ENCODE measurements around the gene DOCK11.

Gene DOCK11

GRCh38 chrX:118655561-118656246 lies 160.1 kb downstream of the DOCK11 start:
- Histone ChIP-seq H3K4me1 (ENCODE audit: control extremely low read depth in 1 of 4, control insufficient read depth in 4 of 4, insufficient read depth in 4 of 4, low read length in 3 of 4) (no peaks in the 10 kb centered on the region), H3K36me3 (ENCODE audit: control insufficient read depth in 4 of 4, insufficient read depth in 4 of 4, low read length in 3 of 4) (peaks cover 8 to 56% (median 19%) of the 10 kb centered on the region in 4 experiments), H3K4me3 (ENCODE audit: control insufficient read depth in 1 of 7, extremely low read depth in 1 of 7, insufficient read depth in 4 of 7, low read depth in 2 of 7, low read length in 6 of 7) (no peak overlapping the region), H3K27me3 (replicated peaks in 2 of 5; ENCODE audit: control insufficient read depth in 4 of 5, insufficient read depth in 5 of 5, low read length in 4 of 5) (no peaks in the 10 kb centered on the region), H3K9me3 (ENCODE audit: control extremely low read depth in 1 of 5, control insufficient read depth in 4 of 5, insufficient read depth in 2 of 5, low read depth in 1 of 5, low read length in 4 of 5) (no peaks in the 10 kb centered on the region), H3K27ac (ENCODE audit: insufficient read depth in 1 of 2, low read depth in 1 of 2, low read length in 2 of 2, poor library complexity in 1 of 2, severe bottlenecking in 2 of 2) (no peak overlapping the region)
- POLR2A ChIA-PET: no interaction called here
- CTCF ChIA-PET: interaction anchor here (1.1 kb wide), 1 partner anchor 8 kb away, joined by 4 read pairs; no protein-coding TSS in a partner anchor
- no CpG with 5 or more reads among the region's 4 CpGs for WGBS (ENCODE audit: insufficient coverage)
- DNase-seq: no peak

GRCh38 chrX:118657413-118657812 lies 161.8 kb downstream of the DOCK11 start:
- Histone ChIP-seq H3K27ac (ENCODE audit: insufficient read depth in 1 of 2, low read depth in 1 of 2, low read length in 2 of 2, poor library complexity in 1 of 2, severe bottlenecking in 2 of 2) (no peak overlapping the region), H3K27me3 (replicated peaks in 2 of 5; ENCODE audit: control insufficient read depth in 4 of 5, insufficient read depth in 5 of 5, low read length in 4 of 5) (no peaks in the 10 kb centered on the region), H3K4me3 (ENCODE audit: control insufficient read depth in 1 of 7, extremely low read depth in 1 of 7, insufficient read depth in 4 of 7, low read depth in 2 of 7, low read length in 6 of 7) (no peak overlapping the region), H3K9me3 (ENCODE audit: control extremely low read depth in 1 of 5, control insufficient read depth in 4 of 5, insufficient read depth in 2 of 5, low read depth in 1 of 5, low read length in 4 of 5) (no peaks in the 10 kb centered on the region), H3K4me1 (ENCODE audit: control extremely low read depth in 1 of 4, control insufficient read depth in 4 of 4, insufficient read depth in 4 of 4, low read length in 3 of 4) (no peaks in the 10 kb centered on the region), H3K36me3 (ENCODE audit: control insufficient read depth in 4 of 4, insufficient read depth in 4 of 4, low read length in 3 of 4) (peaks cover 12 to 46% (median 15%) of the 10 kb centered on the region in 4 experiments)
- ChIA-PET POLR2A (no interaction called here), CTCF (no interaction called here)
- WGBS (ENCODE audit: insufficient coverage): no CpG with 5 or more reads among the region's 3 CpGs
- DNase-seq: no peak

GRCh38 chrX:118660085-118660484 lies 164.5 kb downstream of the DOCK11 start:
- POLR2A ChIA-PET: no interaction called here

GRCh38 chrX:118665204-118665603 lies 169.6 kb downstream of the DOCK11 start:
- Histone ChIP-seq H3K27me3 (replicated peaks in 2 of 5; ENCODE audit: control insufficient read depth in 4 of 5, insufficient read depth in 5 of 5, low read length in 4 of 5) (no peaks in the 10 kb centered on the region), H3K4me1 (ENCODE audit: control extremely low read depth in 1 of 4, control insufficient read depth in 4 of 4, insufficient read depth in 4 of 4, low read length in 3 of 4) (no peaks in the 10 kb centered on the region), H3K36me3 (ENCODE audit: control insufficient read depth in 4 of 4, insufficient read depth in 4 of 4, low read length in 3 of 4) (peaks cover 5 to 40% (median 14%) of the 10 kb centered on the region in 4 experiments), H3K4me3 (ENCODE audit: control insufficient read depth in 1 of 7, extremely low read depth in 1 of 7, insufficient read depth in 4 of 7, low read depth in 2 of 7, low read length in 6 of 7) (no peak overlapping the region), H3K9me3 (ENCODE audit: control extremely low read depth in 1 of 5, control insufficient read depth in 4 of 5, insufficient read depth in 2 of 5, low read depth in 1 of 5, low read length in 4 of 5) (no peaks in the 10 kb centered on the region), H3K27ac (ENCODE audit: insufficient read depth in 1 of 2, low read depth in 1 of 2, low read length in 2 of 2, poor library complexity in 1 of 2, severe bottlenecking in 2 of 2) (no peak overlapping the region)
- ChIA-PET CTCF (no interaction called here), POLR2A (no interaction called here)
- DNase-seq: no peak

More at GRCh38 chrX:118660085-118660484, 164.5 kb downstream of the DOCK11 start:
- DNase-seq: no peak
- Histone ChIP-seq H3K27ac (ENCODE audit: insufficient read depth in 1 of 2, low read depth in 1 of 2, low read length in 2 of 2, poor library complexity in 1 of 2, severe bottlenecking in 2 of 2) (no peak overlapping the region), H3K9me3 (ENCODE audit: control extremely low read depth in 1 of 5, control insufficient read depth in 4 of 5, insufficient read depth in 2 of 5, low read depth in 1 of 5, low read length in 4 of 5) (no peaks in the 10 kb centered on the region), H3K4me3 (ENCODE audit: control insufficient read depth in 1 of 7, extremely low read depth in 1 of 7, insufficient read depth in 4 of 7, low read depth in 2 of 7, low read length in 6 of 7) (no peak overlapping the region), H3K36me3 (ENCODE audit: control insufficient read depth in 4 of 4, insufficient read depth in 4 of 4, low read length in 3 of 4) (peaks cover 8 to 46% (median 21%) of the 10 kb centered on the region in 4 experiments), H3K4me1 (ENCODE audit: control extremely low read depth in 1 of 4, control insufficient read depth in 4 of 4, insufficient read depth in 4 of 4, low read length in 3 of 4) (no peaks in the 10 kb centered on the region), H3K27me3 (replicated peaks in 2 of 5; ENCODE audit: control insufficient read depth in 4 of 5, insufficient read depth in 5 of 5, low read length in 4 of 5) (no peaks in the 10 kb centered on the region)
- no CpG with 5 or more reads among the region's 2 CpGs for WGBS (ENCODE audit: insufficient coverage)
- CTCF ChIA-PET: interaction anchor here (1.6 kb wide), 1 partner anchor 16 kb away, joined by 4 read pairs; no protein-coding TSS in a partner anchor

- Histone ChIP-seq H3K9me3 (ENCODE audit: control extremely low read depth in 1 of 5, control insufficient read depth in 4 of 5, insufficient read depth in 2 of 5, low read depth in 1 of 5, low read length in 4 of 5) (no peaks in the 10 kb centered on the region), H3K36me3 (ENCODE audit: control insufficient read depth in 4 of 4, insufficient read depth in 4 of 4, low read length in 3 of 4) (peaks cover 5 to 45% (median 14%) of the 10 kb centered on the region in 4 experiments), H3K27ac (ENCODE audit: insufficient read depth in 1 of 2, low read depth in 1 of 2, low read length in 2 of 2, poor library complexity in 1 of 2, severe bottlenecking in 2 of 2) (no peak overlapping the region), H3K4me1 (ENCODE audit: control extremely low read depth in 1 of 4, control insufficient read depth in 4 of 4, insufficient read depth in 4 of 4, low read length in 3 of 4) (no peaks in the 10 kb centered on the region), H3K27me3 (replicated peaks in 2 of 5; ENCODE audit: control insufficient read depth in 4 of 5, insufficient read depth in 5 of 5, low read length in 4 of 5) (no peaks in the 10 kb centered on the region), H3K4me3 (ENCODE audit: control insufficient read depth in 1 of 7, extremely low read depth in 1 of 7, insufficient read depth in 4 of 7, low read depth in 2 of 7, low read length in 6 of 7) (no peak overlapping the region)
- POLR2A ChIA-PET: no interaction called here
- CTCF ChIA-PET: interaction anchor here (0.7 kb wide), 1 partner anchor 39 kb away, joined by 3 read pairs; no protein-coding TSS in a partner anchor
- no peak for DNase-seq
- WGBS (ENCODE audit: insufficient coverage): no CpG with 5 or more reads among the region's 3 CpGs
Observed at GRCh38 chrX:118666521-118666920, 170.9 kb downstream of the DOCK11 start.

- 80% methylated on average over 1 of the region's 4 CpGs for WGBS (ENCODE audit: insufficient coverage)
Observed at GRCh38 chrX:118669435-118669834, 173.8 kb downstream of the DOCK11 start.

GRCh38 chrX:118675326-118675965 lies 179.8 kb downstream of the DOCK11 start:
- WGBS (ENCODE audit: insufficient coverage): 100% methylated on average over 2 of the region's 4 CpGs
- Histone ChIP-seq H3K4me3 (ENCODE audit: control insufficient read depth in 1 of 7, extremely low read depth in 1 of 7, insufficient read depth in 4 of 7, low read depth in 2 of 7, low read length in 6 of 7) (no peak overlapping the region), H3K36me3 (ENCODE audit: control insufficient read depth in 4 of 4, insufficient read depth in 4 of 4, low read length in 3 of 4) (peaks cover 0 to 42% (median 8%) of the 10 kb centered on the region in 4 experiments), H3K4me1 (ENCODE audit: control extremely low read depth in 1 of 4, control insufficient read depth in 4 of 4, insufficient read depth in 4 of 4, low read length in 3 of 4) (no peaks in the 10 kb centered on the region), H3K9me3 (ENCODE audit: control extremely low read depth in 1 of 5, control insufficient read depth in 4 of 5, insufficient read depth in 2 of 5, low read depth in 1 of 5, low read length in 4 of 5) (no peaks in the 10 kb centered on the region), H3K27me3 (replicated peaks in 2 of 5; ENCODE audit: control insufficient read depth in 4 of 5, insufficient read depth in 5 of 5, low read length in 4 of 5) (no peaks in the 10 kb centered on the region), H3K27ac (ENCODE audit: insufficient read depth in 1 of 2, low read depth in 1 of 2, low read length in 2 of 2, poor library complexity in 1 of 2, severe bottlenecking in 2 of 2) (no peak overlapping the region)
- ChIA-PET CTCF (interaction anchor here (0.9 kb wide), 1 partner anchor 31 kb away, joined by 3 read pairs; no protein-coding TSS in a partner anchor), POLR2A (interaction anchor here (0.6 kb wide), 1 partner anchor 14 kb away, joined by 5 read pairs; no protein-coding TSS in a partner anchor)
- no peak for DNase-seq

More at GRCh38 chrX:118669435-118669834, 173.8 kb downstream of the DOCK11 start:
- Histone ChIP-seq H3K4me1 (ENCODE audit: control extremely low read depth in 1 of 4, control insufficient read depth in 4 of 4, insufficient read depth in 4 of 4, low read length in 3 of 4) (no peaks in the 10 kb centered on the region), H3K9me3 (ENCODE audit: control extremely low read depth in 1 of 5, control insufficient read depth in 4 of 5, insufficient read depth in 2 of 5, low read depth in 1 of 5, low read length in 4 of 5) (no peaks in the 10 kb centered on the region), H3K27me3 (replicated peaks in 2 of 5; ENCODE audit: control insufficient read depth in 4 of 5, insufficient read depth in 5 of 5, low read length in 4 of 5) (no peaks in the 10 kb centered on the region), H3K36me3 (ENCODE audit: control insufficient read depth in 4 of 4, insufficient read depth in 4 of 4, low read length in 3 of 4) (peaks cover 3 to 47% (median 6%) of the 10 kb centered on the region in 4 experiments), H3K4me3 (ENCODE audit: control insufficient read depth in 1 of 7, extremely low read depth in 1 of 7, insufficient read depth in 4 of 7, low read depth in 2 of 7, low read length in 6 of 7) (no peak overlapping the region), H3K27ac (ENCODE audit: insufficient read depth in 1 of 2, low read depth in 1 of 2, low read length in 2 of 2, poor library complexity in 1 of 2, severe bottlenecking in 2 of 2) (no peak overlapping the region)
- CTCF ChIA-PET: no interaction called here
- POLR2A ChIA-PET: no interaction called here
- no peak for DNase-seq

Data from common myeloid progenitor, CD34-positive (primary cell).